Muscle of leg (tissue), 16 donors: ENCODE results near the gene LEPROT. TPM values are rescaled to one million over a fixed set of nuclear protein-coding genes. Genes with fewer than 3 reads are reported as not detected.
"Not testable (repeated sequence)": the region's sequence is repeated elsewhere in the genome, so short reads cannot be mapped to it uniquely, and the experiment has no call there.

Experiments used
- DNase-seq: peaks from one replicate; pipeline ENCODE4 v3.0.0; 2013
- H3K27ac ChIP-seq: one replicate; pipeline ENCODE4 v1.5.1; 2013; ENCODE audit warnings: mild to moderate bottlenecking, low read length, control low read depth
- H3K27me3 ChIP-seq: one replicate; pipeline ENCODE4 v1.6.1; 2013; ENCODE audit warnings: low read length; ENCODE audit not compliant: control insufficient read depth, insufficient read depth
- H3K36me3 ChIP-seq: one replicate; pipeline ENCODE4 v1.6.1; 2013; ENCODE audit warnings: low read length; ENCODE audit not compliant: control insufficient read depth, insufficient read depth
- H3K4me1 ChIP-seq: one replicate; pipeline ENCODE4 v1.6.1; 2013; ENCODE audit warnings: low read length; ENCODE audit not compliant: control insufficient read depth, insufficient read depth
- H3K4me3 ChIP-seq: one replicate; pipeline ENCODE4 v1.5.1; 2013; ENCODE audit warnings: low read length, control low read depth
- H3K9me3 ChIP-seq: replicated peaks from 2 replicates; pipeline ENCODE4 v1.6.1; 2013; ENCODE audit warnings: low read depth, low read length; ENCODE audit not compliant: control insufficient read depth
- WGBS: methylation state at CpG from one replicate; pipeline ENCODE4 v1.1.5; 2013; ENCODE audit warnings: missing lambda C conversion rate; ENCODE audit not compliant: insufficient coverage; 5-methylcytosine and 5-hydroxymethylcytosine counted together
- long read RNA-seq, 11 donors: transcript quantifications; one replicate each; lab custom pipeline, GENCODE V29; 2026
- polyA plus RNA-seq, 8 donors: library from polyadenylated mRNA; unstranded; fragments of 120-200 nt; gene quantifications; one replicate each; pipeline versions ENCODE4 v1.2.1 to v1.2.3, GENCODE V29; 2013; ENCODE audit warnings: inconsistent platforms in 1 of 8, low replicate concordance in 1 of 8; ENCODE audit not compliant: insufficient read length in 8 of 8, insufficient read depth in 1 of 8
- total RNA-seq: library from RNA; stranded (reverse); fragments of 120-200 nt; gene quantifications from one replicate; pipeline ENCODE4 v1.2.4, GENCODE V29; 2013

Gene LEPROT
- 45.8 TPM for total RNA-seq
- polyA plus RNA-seq: 10 to 100 TPM; 45.0 to 65.8 (median 53.6) TPM
- long read RNA-seq, donor 1, full-length matches to known transcripts: 10 of 26 reads
- long read RNA-seq, donor 1, partial matches to known transcripts: 16 of 26 reads
- long read RNA-seq, donor 1, other reads (novel, unspliced or antisense): 0 of 26 reads
- long read RNA-seq, donor 2, full-length matches to known transcripts: 2 of 2 reads
- long read RNA-seq, donor 2, partial matches to known transcripts: 0 of 2 reads
- long read RNA-seq, donor 2, other reads (novel, unspliced or antisense): 0 of 2 reads
- long read RNA-seq, donor 3, full-length matches to known transcripts: 43 of 53 reads
- long read RNA-seq, donor 3, partial matches to known transcripts: 10 of 53 reads
- long read RNA-seq, donor 3, other reads (novel, unspliced or antisense): 0 of 53 reads
- long read RNA-seq, donor 4, full-length matches to known transcripts: 15 of 40 reads
- long read RNA-seq, donor 4, partial matches to known transcripts: 25 of 40 reads
- long read RNA-seq, donor 4, other reads (novel, unspliced or antisense): 0 of 40 reads
- long read RNA-seq, donor 5, full-length matches to known transcripts: 86 of 136 reads
- long read RNA-seq, donor 5, partial matches to known transcripts: 50 of 136 reads
- long read RNA-seq, donor 5, other reads (novel, unspliced or antisense): 0 of 136 reads
- long read RNA-seq, donor 6, full-length matches to known transcripts: 56 of 138 reads
- long read RNA-seq, donor 6, partial matches to known transcripts: 82 of 138 reads
- long read RNA-seq, donor 6, other reads (novel, unspliced or antisense): 0 of 138 reads
- long read RNA-seq, donor 7, full-length matches to known transcripts: 44 of 66 reads
- long read RNA-seq, donor 7, partial matches to known transcripts: 22 of 66 reads
- long read RNA-seq, donor 7, other reads (novel, unspliced or antisense): 0 of 66 reads
- long read RNA-seq, donor 8, full-length matches to known transcripts: 22 of 28 reads
- long read RNA-seq, donor 8, partial matches to known transcripts: 6 of 28 reads
- long read RNA-seq, donor 8, other reads (novel, unspliced or antisense): 0 of 28 reads
- long read RNA-seq, donor 9, full-length matches to known transcripts: 25 of 89 reads
- long read RNA-seq, donor 9, partial matches to known transcripts: 64 of 89 reads
- long read RNA-seq, donor 9, other reads (novel, unspliced or antisense): 0 of 89 reads
- long read RNA-seq, donor 10, full-length matches to known transcripts: 39 of 55 reads
- long read RNA-seq, donor 10, partial matches to known transcripts: 16 of 55 reads
- long read RNA-seq, donor 10, other reads (novel, unspliced or antisense): 0 of 55 reads
- long read RNA-seq, donor 11, full-length matches to known transcripts: 25 of 46 reads
- long read RNA-seq, donor 11, partial matches to known transcripts: 21 of 46 reads
- long read RNA-seq, donor 11, other reads (novel, unspliced or antisense): 0 of 46 reads

- H3K27me3 ChIP-seq: peaks cover 3% of the 10 kb centered on the region
- under 1% methylated on average over 56 of the region's 60 CpGs for WGBS
- peaks cover 18% of the 10 kb centered on the region for H3K4me1 ChIP-seq
- no peaks in the 10 kb centered on the region for H3K9me3 ChIP-seq
- peak within 1 kb of the TSS; percentile 99 for H3K27ac ChIP-seq
- DNase-seq: peak; percentile 74
- peaks cover 12% of the 10 kb centered on the region for H3K36me3 ChIP-seq
- H3K4me3 ChIP-seq: peak within 1 kb of the TSS; percentile 93
These were observed at the start of gene LEPROT, which contains the start of gene LEPR for GRCh38 chr1:65420590-65421350. LEPROT (plus strand) TSS chr1:65420668; CDS start chr1:65420725, 57 bp downstream. LEPR (plus strand) TSS chr1:65420668; CDS start chr1:65565566, 144,898 bp downstream.

GRCh38 chr1:65371544-65371943 lies 48.9 kb upstream of the LEPROT start:
- Histone ChIP-seq H3K9me3 (no peaks in the 10 kb centered on the region), H3K4me1 (no peaks in the 10 kb centered on the region), H3K27me3 (no peaks in the 10 kb centered on the region), H3K36me3 (no peaks in the 10 kb centered on the region), H3K27ac (no peak overlapping the region), H3K4me3 (no peak overlapping the region)
- no peak for DNase-seq
- 86% methylated on average over 1 of the region's 3 CpGs for WGBS

GRCh38 chr1:65372557-65372956 lies 47.9 kb upstream of the LEPROT start:
- WGBS: no CpG with 5 or more reads among the region's 1 CpG

GRCh38 chr1:65377496-65378246 lies 42.8 kb upstream of the LEPROT start:
- Histone ChIP-seq H3K9me3 (no peaks in the 10 kb centered on the region), H3K4me1 (no peaks in the 10 kb centered on the region), H3K27ac (no peak overlapping the region), H3K36me3 (no peaks in the 10 kb centered on the region), H3K4me3 (no peak overlapping the region), H3K27me3 (no peaks in the 10 kb centered on the region)
- 53% methylated on average over 1 of the region's 4 CpGs for WGBS
- DNase-seq: no peak

More at GRCh38 chr1:65372557-65372956, 47.9 kb upstream of the LEPROT start:
- Histone ChIP-seq H3K4me3 (no peak overlapping the region), H3K4me1 (no peaks in the 10 kb centered on the region), H3K27me3 (no peaks in the 10 kb centered on the region), H3K9me3 (no peaks in the 10 kb centered on the region), H3K27ac (no peak overlapping the region), H3K36me3 (no peaks in the 10 kb centered on the region)
- DNase-seq: no peak

- no peak overlapping the region for H3K27ac ChIP-seq
- H3K27me3 ChIP-seq: no peaks in the 10 kb centered on the region
- H3K9me3 ChIP-seq: no peaks in the 10 kb centered on the region
- no peaks in the 10 kb centered on the region for H3K36me3 ChIP-seq
- H3K4me3 ChIP-seq: no peak overlapping the region
- H3K4me1 ChIP-seq: no peaks in the 10 kb centered on the region
- WGBS: no CpG with 5 or more reads among the region's 2 CpGs
- DNase-seq: no peak
These were observed 42.1 kb upstream of the LEPROT start for GRCh38 chr1:65378247-65378946.

- H3K27me3 ChIP-seq, H3K9me3 ChIP-seq, H3K36me3 ChIP-seq, H3K27ac ChIP-seq, H3K4me1 ChIP-seq, H3K4me3 ChIP-seq, DNase-seq: not testable (repeated sequence)
- no CpG with 5 or more reads among the region's 5 CpGs for WGBS
These were observed 36.0 kb upstream of the LEPROT start for GRCh38 chr1:65384426-65384825.

GRCh38 chr1:65386439-65386838 lies 34.0 kb upstream of the LEPROT start:
- Histone ChIP-seq H3K4me3 (no peak overlapping the region), H3K4me1 (no peaks in the 10 kb centered on the region), H3K27ac (no peak overlapping the region), H3K9me3 (no peaks in the 10 kb centered on the region), H3K36me3 (no peaks in the 10 kb centered on the region), H3K27me3 (no peaks in the 10 kb centered on the region)
- DNase-seq: no peak
- no CpG with 5 or more reads among the region's 3 CpGs for WGBS

- Histone ChIP-seq H3K4me1 (no peaks in the 10 kb centered on the region), H3K9me3 (no peaks in the 10 kb centered on the region), H3K27ac (no peak overlapping the region), H3K27me3 (no peaks in the 10 kb centered on the region), H3K36me3 (no peaks in the 10 kb centered on the region), H3K4me3 (no peak overlapping the region)
- no peak for DNase-seq
- 83% methylated on average over 1 of the region's 2 CpGs for WGBS
These were observed 32.6 kb upstream of the LEPROT start for GRCh38 chr1:65387821-65388220.
